GM10266 (cell line): ENCODE data around the gene PPP1R7.
A peak's percentile ranks its signal among the peaks of the same experiment; 100 is the strongest.

ENCODE experiments used
- DNase-seq: peaks from one replicate; pipeline ENCODE4 v3.0.0; 2012; ENCODE audit errors: extremely low spot score
- CTCF ChIP-seq: IDR thresholded peaks from 2 replicates; pipeline ENCODE4 v1.5.1; 2012; ENCODE audit warnings: mild to moderate bottlenecking, low read depth; ENCODE audit not compliant: control insufficient read depth, insufficient read depth; ENCODE audit errors: missing control alignments

PPP1R7 gene

GRCh38 chr2:241122376-241123002 lies 27.8 kb upstream of the PPP1R7 start:
- no peak for TF ChIP-seq CTCF
- DNase-seq: no peak

GRCh38 chr2:241123816-241124536 lies 26.3 kb upstream of the PPP1R7 start:
- no peak for TF ChIP-seq CTCF
- DNase-seq: no peak

GRCh38 chr2:241125626-241126025 lies 24.6 kb upstream of the PPP1R7 start:
- no peak for TF ChIP-seq CTCF
- peak; percentile 54 for DNase-seq

DNA sequence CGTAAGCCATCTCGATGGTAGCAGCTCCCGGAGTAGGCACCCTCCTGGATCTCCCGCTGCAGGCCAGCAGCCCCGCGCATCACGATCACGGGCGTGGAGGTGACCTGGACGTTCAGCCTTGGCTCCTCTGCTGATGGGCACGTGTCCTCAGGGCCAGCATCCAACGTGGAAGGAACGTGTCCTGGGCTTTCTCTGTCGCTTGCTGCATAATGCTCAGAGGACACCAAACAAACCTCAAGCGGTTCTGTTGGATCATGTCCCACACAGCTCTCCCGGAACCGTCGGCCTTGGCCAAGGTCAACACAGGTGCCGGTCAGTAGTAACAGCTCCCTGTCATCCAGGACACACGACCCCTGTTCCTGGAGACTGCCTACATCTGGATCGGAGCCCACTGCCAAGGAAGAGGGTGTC lies 24.1 kb upstream of the PPP1R7 start:
- no peak for TF ChIP-seq CTCF
- DNase-seq: no peak

DNA sequence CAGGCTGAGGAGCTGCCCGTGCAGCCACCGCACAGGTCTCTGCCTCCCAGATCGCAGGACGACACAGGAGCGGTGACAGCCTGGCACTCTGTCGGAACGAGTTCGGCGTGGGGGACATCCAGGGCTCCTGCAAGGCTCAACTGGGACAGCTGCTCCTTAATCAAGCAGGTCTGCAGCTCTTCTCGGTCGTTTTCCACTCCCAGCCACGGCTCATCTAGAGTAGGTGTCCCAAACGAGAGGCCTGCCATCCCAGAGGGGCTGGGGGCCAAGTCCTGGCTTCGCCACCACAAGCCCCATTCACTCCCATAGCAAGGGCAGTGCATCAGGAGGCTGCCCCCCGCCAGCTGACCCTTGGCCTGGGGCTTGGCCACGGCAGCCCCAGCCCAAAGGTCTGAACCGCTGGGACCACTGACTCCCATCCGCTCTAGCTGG lies 23.5 kb upstream of the PPP1R7 start:
- no peak for TF ChIP-seq CTCF

GRCh38 chr2:241128266-241128665 lies 22.0 kb upstream of the PPP1R7 start:
- DNase-seq: no peak
- TF ChIP-seq CTCF: no peak

More for the DNA sequence above, 23.5 kb upstream of the PPP1R7 start:
- no peak for DNase-seq
